ENCODE data around the gene SELENOM.

The SELENOM gene

GRCh38 chr22:31107178-31107893 is at the start of gene SELENOM:
SELENOM (minus strand) TSS chr22:31107568; CDS start chr22:31107505, 63 bp downstream.
- Histone ChIP-seq H3K27me3 (ENCODE audit: control insufficient read depth in 2 of 2, insufficient read depth in 2 of 2, low read length in 2 of 2) (no peaks in the 10 kb centered on the region), H3K9me3 (ENCODE audit: control insufficient read depth in 2 of 2, low read length in 2 of 2) (no peaks in the 10 kb centered on the region), H3K27ac (ENCODE audit: low read depth in 2 of 2, low read length in 2 of 2) (peak within 1 kb of the TSS; percentile 88 to 91), H3K4me1 (ENCODE audit: control insufficient read depth in 2 of 2, insufficient read depth in 2 of 2, low read length in 2 of 2) (peaks cover 7 to 16% of the 10 kb centered on the region in 2 donors), H3K36me3 (ENCODE audit: control insufficient read depth in 2 of 2, insufficient read depth in 2 of 2, low read length in 2 of 2) (peaks cover 2 to 11% of the 10 kb centered on the region in 2 donors), H3K4me3 (ENCODE audit: low read length in 2 of 2) (peak within 1 kb of the TSS; percentile 75 to 80), H3K9ac (ENCODE audit: low read depth in 1 of 2, low read length in 2 of 2) (peak within 1 kb of the TSS; percentile 79 to 86)

- Histone ChIP-seq H3K27ac (ENCODE audit: low read depth in 2 of 2, low read length in 2 of 2) (peak overlapping the region; percentile 3 to 44), H3K9ac (ENCODE audit: low read depth in 1 of 2, low read length in 2 of 2) (no peak overlapping the region)
Observed at GRCh38 chr22:31155422-31155821, 48.1 kb upstream of the SELENOM start.

GRCh38 chr22:31154975-31155374 is 47.6 kb upstream of the SELENOM start:
- Histone ChIP-seq H3K36me3 (ENCODE audit: control insufficient read depth in 2 of 2, insufficient read depth in 2 of 2, low read length in 2 of 2) (no peaks in the 10 kb centered on the region), H3K27me3 (ENCODE audit: control insufficient read depth in 2 of 2, insufficient read depth in 2 of 2, low read length in 2 of 2) (no peaks in the 10 kb centered on the region), H3K27ac (ENCODE audit: low read depth in 2 of 2, low read length in 2 of 2) (no peak overlapping the region), H3K4me1 (ENCODE audit: control insufficient read depth in 2 of 2, insufficient read depth in 2 of 2, low read length in 2 of 2) (no peaks in the 10 kb centered on the region), H3K9ac (ENCODE audit: low read depth in 1 of 2, low read length in 2 of 2) (no peak overlapping the region), H3K4me3 (ENCODE audit: low read length in 2 of 2) (no peak overlapping the region), H3K9me3 (ENCODE audit: control insufficient read depth in 2 of 2, low read length in 2 of 2) (no peaks in the 10 kb centered on the region)

More at GRCh38 chr22:31155422-31155821, 48.1 kb upstream of the SELENOM start:
- H3K4me3 ChIP-seq (ENCODE audit: low read length in 2 of 2), result no peak overlapping the region
- no peaks in the 10 kb centered on the region for H3K27me3 ChIP-seq (ENCODE audit: control insufficient read depth in 2 of 2, insufficient read depth in 2 of 2, low read length in 2 of 2)
- no peaks in the 10 kb centered on the region for H3K36me3 ChIP-seq (ENCODE audit: control insufficient read depth in 2 of 2, insufficient read depth in 2 of 2, low read length in 2 of 2)
- no peaks in the 10 kb centered on the region for H3K4me1 ChIP-seq (ENCODE audit: control insufficient read depth in 2 of 2, insufficient read depth in 2 of 2, low read length in 2 of 2)
- H3K9me3 ChIP-seq (ENCODE audit: control insufficient read depth in 2 of 2, low read length in 2 of 2), result no peaks in the 10 kb centered on the region

GRCh38 chr22:31153357-31153756 is 46.0 kb upstream of the SELENOM start:
- H3K4me3 ChIP-seq (ENCODE audit: low read length in 2 of 2), result no peak overlapping the region
- no peak overlapping the region for H3K9ac ChIP-seq (ENCODE audit: low read depth in 1 of 2, low read length in 2 of 2)
- no peaks in the 10 kb centered on the region for H3K36me3 ChIP-seq (ENCODE audit: control insufficient read depth in 2 of 2, insufficient read depth in 2 of 2, low read length in 2 of 2)
- no peak overlapping the region for H3K27ac ChIP-seq (ENCODE audit: low read depth in 2 of 2, low read length in 2 of 2)
- H3K9me3 ChIP-seq (ENCODE audit: control insufficient read depth in 2 of 2, low read length in 2 of 2), result no peaks in the 10 kb centered on the region
- no peaks in the 10 kb centered on the region for H3K27me3 ChIP-seq (ENCODE audit: control insufficient read depth in 2 of 2, insufficient read depth in 2 of 2, low read length in 2 of 2)
- no peaks in the 10 kb centered on the region for H3K4me1 ChIP-seq (ENCODE audit: control insufficient read depth in 2 of 2, insufficient read depth in 2 of 2, low read length in 2 of 2)

- Histone ChIP-seq H3K27me3 (ENCODE audit: control insufficient read depth in 2 of 2, insufficient read depth in 2 of 2, low read length in 2 of 2) (no peaks in the 10 kb centered on the region), H3K27ac (ENCODE audit: low read depth in 2 of 2, low read length in 2 of 2) (no peak overlapping the region), H3K9me3 (ENCODE audit: control insufficient read depth in 2 of 2, low read length in 2 of 2) (no peaks in the 10 kb centered on the region), H3K36me3 (ENCODE audit: control insufficient read depth in 2 of 2, insufficient read depth in 2 of 2, low read length in 2 of 2) (no peaks in the 10 kb centered on the region), H3K4me1 (ENCODE audit: control insufficient read depth in 2 of 2, insufficient read depth in 2 of 2, low read length in 2 of 2) (no peaks in the 10 kb centered on the region), H3K9ac (ENCODE audit: low read depth in 1 of 2, low read length in 2 of 2) (no peak overlapping the region), H3K4me3 (ENCODE audit: low read length in 2 of 2) (no peak overlapping the region)
Observed at GRCh38 chr22:31151872-31152271, 44.5 kb upstream of the SELENOM start.

- no peaks in the 10 kb centered on the region for H3K4me1 ChIP-seq (ENCODE audit: control insufficient read depth in 2 of 2, insufficient read depth in 2 of 2, low read length in 2 of 2)
- no peaks in the 10 kb centered on the region for H3K9me3 ChIP-seq (ENCODE audit: control insufficient read depth in 2 of 2, low read length in 2 of 2)
- H3K27me3 ChIP-seq (ENCODE audit: control insufficient read depth in 2 of 2, insufficient read depth in 2 of 2, low read length in 2 of 2), result no peaks in the 10 kb centered on the region
- no peak overlapping the region for H3K9ac ChIP-seq (ENCODE audit: low read depth in 1 of 2, low read length in 2 of 2)
- no peaks in the 10 kb centered on the region for H3K36me3 ChIP-seq (ENCODE audit: control insufficient read depth in 2 of 2, insufficient read depth in 2 of 2, low read length in 2 of 2)
- H3K4me3 ChIP-seq (ENCODE audit: low read length in 2 of 2), result no peak overlapping the region
- H3K27ac ChIP-seq (ENCODE audit: low read depth in 2 of 2, low read length in 2 of 2), result no peak overlapping the region
Observed at GRCh38 chr22:31150615-31151014, 43.2 kb upstream of the SELENOM start.

GRCh38 chr22:31148953-31149627 is 41.7 kb upstream of the SELENOM start:
- no peak overlapping the region for H3K4me3 ChIP-seq (ENCODE audit: low read length in 2 of 2)
- no peak overlapping the region for H3K9ac ChIP-seq (ENCODE audit: low read depth in 1 of 2, low read length in 2 of 2)
- no peaks in the 10 kb centered on the region for H3K9me3 ChIP-seq (ENCODE audit: control insufficient read depth in 2 of 2, low read length in 2 of 2)
- H3K36me3 ChIP-seq (ENCODE audit: control insufficient read depth in 2 of 2, insufficient read depth in 2 of 2, low read length in 2 of 2), result no peaks in the 10 kb centered on the region
- H3K27me3 ChIP-seq (ENCODE audit: control insufficient read depth in 2 of 2, insufficient read depth in 2 of 2, low read length in 2 of 2), result no peaks in the 10 kb centered on the region
- no peak overlapping the region for H3K27ac ChIP-seq (ENCODE audit: low read depth in 2 of 2, low read length in 2 of 2)
- no peaks in the 10 kb centered on the region for H3K4me1 ChIP-seq (ENCODE audit: control insufficient read depth in 2 of 2, insufficient read depth in 2 of 2, low read length in 2 of 2)

GRCh38 chr22:31148488-31148887 is 41.1 kb upstream of the SELENOM start:
- no peaks in the 10 kb centered on the region for H3K4me1 ChIP-seq (ENCODE audit: control insufficient read depth in 2 of 2, insufficient read depth in 2 of 2, low read length in 2 of 2)
- H3K9me3 ChIP-seq (ENCODE audit: control insufficient read depth in 2 of 2, low read length in 2 of 2), result no peaks in the 10 kb centered on the region
- H3K9ac ChIP-seq (ENCODE audit: low read depth in 1 of 2, low read length in 2 of 2), result no peak overlapping the region
- H3K27me3 ChIP-seq (ENCODE audit: control insufficient read depth in 2 of 2, insufficient read depth in 2 of 2, low read length in 2 of 2), result no peaks in the 10 kb centered on the region
- H3K4me3 ChIP-seq (ENCODE audit: low read length in 2 of 2), result no peak overlapping the region
- no peaks in the 10 kb centered on the region for H3K36me3 ChIP-seq (ENCODE audit: control insufficient read depth in 2 of 2, insufficient read depth in 2 of 2, low read length in 2 of 2)
- H3K27ac ChIP-seq (ENCODE audit: low read depth in 2 of 2, low read length in 2 of 2), result no peak overlapping the region

GRCh38 chr22:31144223-31144622 is 36.9 kb upstream of the SELENOM start:
- Histone ChIP-seq H3K9me3 (ENCODE audit: control insufficient read depth in 2 of 2, low read length in 2 of 2) (no peaks in the 10 kb centered on the region), H3K4me3 (ENCODE audit: low read length in 2 of 2) (no peak overlapping the region), H3K36me3 (ENCODE audit: control insufficient read depth in 2 of 2, insufficient read depth in 2 of 2, low read length in 2 of 2) (no peaks in the 10 kb centered on the region), H3K4me1 (ENCODE audit: control insufficient read depth in 2 of 2, insufficient read depth in 2 of 2, low read length in 2 of 2) (no peaks in the 10 kb centered on the region), H3K9ac (ENCODE audit: low read depth in 1 of 2, low read length in 2 of 2) (no peak overlapping the region), H3K27ac (ENCODE audit: low read depth in 2 of 2, low read length in 2 of 2) (no peak overlapping the region), H3K27me3 (ENCODE audit: control insufficient read depth in 2 of 2, insufficient read depth in 2 of 2, low read length in 2 of 2) (no peaks in the 10 kb centered on the region)

- H3K4me3 ChIP-seq (ENCODE audit: low read length in 2 of 2), result no peak overlapping the region
- no peaks in the 10 kb centered on the region for H3K4me1 ChIP-seq (ENCODE audit: control insufficient read depth in 2 of 2, insufficient read depth in 2 of 2, low read length in 2 of 2)
- H3K36me3 ChIP-seq (ENCODE audit: control insufficient read depth in 2 of 2, insufficient read depth in 2 of 2, low read length in 2 of 2), result no peaks in the 10 kb centered on the region
- H3K27ac ChIP-seq (ENCODE audit: low read depth in 2 of 2, low read length in 2 of 2), result no peak overlapping the region
- no peaks in the 10 kb centered on the region for H3K27me3 ChIP-seq (ENCODE audit: control insufficient read depth in 2 of 2, insufficient read depth in 2 of 2, low read length in 2 of 2)
- no peaks in the 10 kb centered on the region for H3K9me3 ChIP-seq (ENCODE audit: control insufficient read depth in 2 of 2, low read length in 2 of 2)
- H3K9ac ChIP-seq (ENCODE audit: low read depth in 1 of 2, low read length in 2 of 2), result no peak overlapping the region
Observed at GRCh38 chr22:31143537-31143936, 36.2 kb upstream of the SELENOM start.
